Fibroblast of lung (primary cell): Measurements from ENCODE around the gene TSNAX.

Experiments used
- EZH2 ChIP-seq: IDR thresholded peaks from 2 replicates; pipeline ENCODE4 v1.5.1; 2012; ENCODE audit warnings: low read length, control low read depth, mild to moderate bottlenecking; ENCODE audit errors: missing control alignments
- TF ChIP-seq, protein P1 (sequence below), 2 donors: IDR thresholded peaks in 1 of 2; conservative IDR thresholded peaks in 1 of 2; 1 replicate in 1 of 2; 2 replicates in 1 of 2; pipeline ENCODE4 v1.5.1; 2011 to 2012; ENCODE audit warnings: low read length in 2 of 2, control low read depth in 1 of 2, inconsistent platforms in 1 of 2, low read depth in 1 of 2, mild to moderate bottlenecking in 1 of 2

DNA sequence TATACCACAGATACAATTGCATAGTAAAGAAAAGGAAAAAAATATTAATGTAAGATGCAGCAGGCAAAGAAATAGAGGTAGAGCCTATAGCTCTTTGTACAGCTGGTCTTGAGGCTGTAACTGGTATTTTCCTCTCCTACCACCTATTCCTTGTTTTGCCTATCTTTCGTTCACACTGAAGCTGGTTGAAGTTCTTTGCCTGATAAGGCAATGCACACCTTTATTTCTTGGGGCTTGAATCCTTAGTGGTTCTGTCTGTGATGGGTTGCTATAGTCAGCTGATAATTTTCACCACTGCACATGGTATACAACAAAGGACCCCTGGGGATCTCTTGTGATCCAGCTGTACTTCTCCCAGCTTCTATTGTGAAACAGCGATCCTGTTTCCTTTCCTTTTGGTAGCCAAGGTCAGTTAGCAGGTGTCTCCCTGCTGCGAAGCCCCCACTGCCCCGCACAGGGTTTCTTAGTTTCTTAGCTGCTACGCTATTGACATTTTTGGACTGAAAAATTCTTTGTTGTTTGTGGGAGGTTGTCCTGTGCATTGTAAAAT, 9.9 kb upstream of the TSNAX start:
- TF ChIP-seq, protein P1, sequence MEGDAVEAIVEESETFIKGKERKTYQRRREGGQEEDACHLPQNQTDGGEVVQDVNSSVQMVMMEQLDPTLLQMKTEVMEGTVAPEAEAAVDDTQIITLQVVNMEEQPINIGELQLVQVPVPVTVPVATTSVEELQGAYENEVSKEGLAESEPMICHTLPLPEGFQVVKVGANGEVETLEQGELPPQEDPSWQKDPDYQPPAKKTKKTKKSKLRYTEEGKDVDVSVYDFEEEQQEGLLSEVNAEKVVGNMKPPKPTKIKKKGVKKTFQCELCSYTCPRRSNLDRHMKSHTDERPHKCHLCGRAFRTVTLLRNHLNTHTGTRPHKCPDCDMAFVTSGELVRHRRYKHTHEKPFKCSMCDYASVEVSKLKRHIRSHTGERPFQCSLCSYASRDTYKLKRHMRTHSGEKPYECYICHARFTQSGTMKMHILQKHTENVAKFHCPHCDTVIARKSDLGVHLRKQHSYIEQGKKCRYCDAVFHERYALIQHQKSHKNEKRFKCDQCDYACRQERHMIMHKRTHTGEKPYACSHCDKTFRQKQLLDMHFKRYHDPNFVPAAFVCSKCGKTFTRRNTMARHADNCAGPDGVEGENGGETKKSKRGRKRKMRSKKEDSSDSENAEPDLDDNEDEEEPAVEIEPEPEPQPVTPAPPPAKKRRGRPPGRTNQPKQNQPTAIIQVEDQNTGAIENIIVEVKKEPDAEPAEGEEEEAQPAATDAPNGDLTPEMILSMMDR (conservative IDR thresholded peaks at IDR 0.05 in 1 of 2, IDR thresholded peaks at IDR 0.05 in 1 of 2; ENCODE audit: low read depth in 1 of 2, low read length in 2 of 2), result no peak
- TF ChIP-seq EZH2, result no peak
